ENCODE data around the gene SLC7A14. TPM values are rescaled to one million over a fixed set of nuclear protein-coding genes. Genes with fewer than 3 reads are reported as not detected.

The SLC7A14 gene
- total and polyA plus RNA-seq, 2 donors (not counting 1 experiment from before 2014, with no cell fraction given) = not detected

DNA sequence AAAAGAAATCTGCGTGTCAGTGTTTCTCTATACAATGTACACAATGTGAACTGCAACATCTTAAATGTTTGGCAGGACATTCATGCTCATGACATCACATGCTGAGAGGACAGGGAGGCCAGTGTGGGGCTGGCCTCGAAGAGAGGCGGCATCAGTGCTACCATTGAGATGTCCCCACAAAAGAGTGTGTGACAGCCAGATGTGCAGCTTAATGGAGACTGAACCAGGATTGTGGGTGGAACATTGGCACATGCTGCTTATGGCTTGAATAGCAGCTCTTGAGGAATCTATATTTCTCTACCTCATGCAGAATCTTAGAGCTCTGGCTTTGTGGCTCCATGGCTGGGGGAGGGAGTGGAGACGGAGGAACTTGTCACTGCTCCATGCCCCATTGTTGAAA is 148.7 kb downstream of the SLC7A14 start:
- CTCF ChIA-PET = no interaction called here
- intact Hi-C loops (cut with micrococcal nuclease) = no loop called here
- H3K27ac Mint-ChIP-seq = no peak overlapping the region
- POLR2A ChIA-PET = no interaction called here
- no peak overlapping the region for H3K4me3 Mint-ChIP-seq
- H3K4me1 Mint-ChIP-seq = no peaks in the 10 kb centered on the region
- Histone ChIP-seq H3K4me3 (ENCODE audit: control extremely low read depth in 1 of 5, extremely low read depth in 1 of 5, insufficient read depth in 1 of 5, low read depth in 2 of 5, low read length in 4 of 5) (no peak overlapping the region), H3K9ac (ENCODE audit: low read length) (no peak overlapping the region), H3K27ac (ENCODE audit: low read length in 2 of 2) (no peak overlapping the region), H3K27me3 (replicated peaks in 1 of 4; ENCODE audit: control extremely low read depth in 1 of 4, control insufficient read depth in 3 of 4, insufficient read depth in 4 of 4, low read length in 3 of 4) (peaks cover 0 to 15% (median 3%) of the 10 kb centered on the region in 4 experiments), H3K79me2 (ENCODE audit: control insufficient read depth, insufficient read depth, low read length) (no peaks in the 10 kb centered on the region), H3K36me3 (replicated peaks in 1 of 2; ENCODE audit: control extremely low read depth in 1 of 2, control insufficient read depth in 1 of 2, extremely low read depth in 1 of 2, insufficient read depth in 2 of 2, low read length in 1 of 2) (no peaks in the 10 kb centered on the region), H3K4me2 (replicated peaks; ENCODE audit: low read depth, low read length, poor library complexity, severe bottlenecking) (no peak overlapping the region), H3K4me1 (ENCODE audit: control insufficient read depth in 2 of 2, insufficient read depth in 2 of 2, low read length in 2 of 2) (no peaks in the 10 kb centered on the region), H3K9me3 (ENCODE audit: control extremely low read depth in 1 of 3, control insufficient read depth in 2 of 3, insufficient read depth in 1 of 3, low read length in 2 of 3) (no peaks in the 10 kb centered on the region), H2AFZ (ENCODE audit: insufficient read depth, low read depth, low read length, poor library complexity, severe bottlenecking) (no peak overlapping the region), H4K20me1 (ENCODE audit: control insufficient read depth, insufficient read depth, low read length, poor library complexity, severe bottlenecking) (no peaks in the 10 kb centered on the region)
- peaks cover 28% of the 10 kb centered on the region for H3K27me3 Mint-ChIP-seq
- WGBS (ENCODE audit: insufficient coverage) = 100% methylated on average over 2 of the region's 4 CpGs
- no peak for DNase-seq
- TF ChIP-seq, protein P1, sequence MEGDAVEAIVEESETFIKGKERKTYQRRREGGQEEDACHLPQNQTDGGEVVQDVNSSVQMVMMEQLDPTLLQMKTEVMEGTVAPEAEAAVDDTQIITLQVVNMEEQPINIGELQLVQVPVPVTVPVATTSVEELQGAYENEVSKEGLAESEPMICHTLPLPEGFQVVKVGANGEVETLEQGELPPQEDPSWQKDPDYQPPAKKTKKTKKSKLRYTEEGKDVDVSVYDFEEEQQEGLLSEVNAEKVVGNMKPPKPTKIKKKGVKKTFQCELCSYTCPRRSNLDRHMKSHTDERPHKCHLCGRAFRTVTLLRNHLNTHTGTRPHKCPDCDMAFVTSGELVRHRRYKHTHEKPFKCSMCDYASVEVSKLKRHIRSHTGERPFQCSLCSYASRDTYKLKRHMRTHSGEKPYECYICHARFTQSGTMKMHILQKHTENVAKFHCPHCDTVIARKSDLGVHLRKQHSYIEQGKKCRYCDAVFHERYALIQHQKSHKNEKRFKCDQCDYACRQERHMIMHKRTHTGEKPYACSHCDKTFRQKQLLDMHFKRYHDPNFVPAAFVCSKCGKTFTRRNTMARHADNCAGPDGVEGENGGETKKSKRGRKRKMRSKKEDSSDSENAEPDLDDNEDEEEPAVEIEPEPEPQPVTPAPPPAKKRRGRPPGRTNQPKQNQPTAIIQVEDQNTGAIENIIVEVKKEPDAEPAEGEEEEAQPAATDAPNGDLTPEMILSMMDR (IDR thresholded peaks at IDR 0.05) = no peak
- no peak for TF ChIP-seq EZH2 (IDR thresholded peaks at IDR 0.05; ENCODE audit: borderline replicate concordance, insufficient read depth, low read depth, low read length, poor library complexity, severe bottlenecking)
- no peak for ATAC-seq (ENCODE audit: low read depth)
- no peaks in the 10 kb centered on the region for H3K9me3 Mint-ChIP-seq (ENCODE audit: insufficient read depth)

DNA sequence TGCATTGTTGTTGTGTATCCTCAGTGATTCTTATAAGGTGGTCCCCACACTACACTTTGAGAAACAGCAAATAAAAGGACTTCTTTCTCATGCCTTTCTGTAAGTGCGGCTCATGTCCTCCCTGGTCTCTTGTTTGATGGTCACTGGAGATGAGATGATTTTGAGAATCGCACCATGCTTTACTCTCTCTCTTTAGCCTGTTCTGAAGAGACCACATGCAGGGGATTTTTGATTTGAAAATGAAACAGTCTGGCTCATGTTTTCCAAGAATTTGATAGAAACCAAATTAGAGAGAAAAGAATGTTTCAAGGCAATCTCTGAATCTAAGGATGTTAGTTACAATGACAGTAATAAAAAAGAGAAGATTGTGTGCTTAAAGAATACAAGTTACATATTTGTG is 149.2 kb downstream of the SLC7A14 start:
- H2AFZ ChIP-seq (ENCODE audit: insufficient read depth, low read depth, low read length, poor library complexity, severe bottlenecking) = no peak overlapping the region
- H3K4me2 ChIP-seq (replicated peaks; ENCODE audit: low read depth, low read length, poor library complexity, severe bottlenecking) = no peak overlapping the region
- H3K9me3 Mint-ChIP-seq (ENCODE audit: insufficient read depth) = no peaks in the 10 kb centered on the region
- intact Hi-C loops (cut with micrococcal nuclease) = no loop called here
- DNase-seq = no peak
- H3K9me3 ChIP-seq (ENCODE audit: control extremely low read depth in 1 of 3, control insufficient read depth in 2 of 3, insufficient read depth in 1 of 3, low read length in 2 of 3) = no peaks in the 10 kb centered on the region
- no peak overlapping the region for H3K9ac ChIP-seq (ENCODE audit: low read length)
- H4K20me1 ChIP-seq (ENCODE audit: control insufficient read depth, insufficient read depth, low read length, poor library complexity, severe bottlenecking) = no peaks in the 10 kb centered on the region
- H3K27ac Mint-ChIP-seq = no peak overlapping the region
- WGBS (ENCODE audit: insufficient coverage) = no CpG with 5 or more reads among the region's 2 CpGs
- H3K27ac ChIP-seq (ENCODE audit: low read length in 2 of 2) = no peak overlapping the region
- H3K36me3 ChIP-seq (replicated peaks in 1 of 2; ENCODE audit: control extremely low read depth in 1 of 2, control insufficient read depth in 1 of 2, extremely low read depth in 1 of 2, insufficient read depth in 2 of 2, low read length in 1 of 2) = no peaks in the 10 kb centered on the region
- no peak overlapping the region for H3K4me3 Mint-ChIP-seq
- peaks cover 24% of the 10 kb centered on the region for H3K27me3 Mint-ChIP-seq
- H3K4me3 ChIP-seq (ENCODE audit: control extremely low read depth in 1 of 5, extremely low read depth in 1 of 5, insufficient read depth in 1 of 5, low read depth in 2 of 5, low read length in 4 of 5) = no peak overlapping the region
- POLR2A ChIA-PET = no interaction called here
- TF ChIP-seq, protein P1 (IDR thresholded peaks at IDR 0.05) = no peak
- no peak for TF ChIP-seq EZH2 (IDR thresholded peaks at IDR 0.05; ENCODE audit: borderline replicate concordance, insufficient read depth, low read depth, low read length, poor library complexity, severe bottlenecking)
- CTCF ChIA-PET = no interaction called here
- no peaks in the 10 kb centered on the region for H3K4me1 ChIP-seq (ENCODE audit: control insufficient read depth in 2 of 2, insufficient read depth in 2 of 2, low read length in 2 of 2)
- H3K4me1 Mint-ChIP-seq = no peaks in the 10 kb centered on the region
- H3K79me2 ChIP-seq (ENCODE audit: control insufficient read depth, insufficient read depth, low read length) = no peaks in the 10 kb centered on the region
- peaks cover 0 to 10% (median 2%) of the 10 kb centered on the region in 4 experiments for H3K27me3 ChIP-seq (replicated peaks in 1 of 4; ENCODE audit: control extremely low read depth in 1 of 4, control insufficient read depth in 3 of 4, insufficient read depth in 4 of 4, low read length in 3 of 4)
- ATAC-seq (ENCODE audit: low read depth) = no peak
